ENCODE data around the gene ARL14EPL.
A peak's percentile ranks its signal among the peaks of the same experiment; 100 is the strongest.
"Not testable (repeated sequence)": the region's sequence is repeated elsewhere in the genome, so short reads cannot be mapped to it uniquely, and the experiment has no call there.

ARL14EPL gene

DNA sequence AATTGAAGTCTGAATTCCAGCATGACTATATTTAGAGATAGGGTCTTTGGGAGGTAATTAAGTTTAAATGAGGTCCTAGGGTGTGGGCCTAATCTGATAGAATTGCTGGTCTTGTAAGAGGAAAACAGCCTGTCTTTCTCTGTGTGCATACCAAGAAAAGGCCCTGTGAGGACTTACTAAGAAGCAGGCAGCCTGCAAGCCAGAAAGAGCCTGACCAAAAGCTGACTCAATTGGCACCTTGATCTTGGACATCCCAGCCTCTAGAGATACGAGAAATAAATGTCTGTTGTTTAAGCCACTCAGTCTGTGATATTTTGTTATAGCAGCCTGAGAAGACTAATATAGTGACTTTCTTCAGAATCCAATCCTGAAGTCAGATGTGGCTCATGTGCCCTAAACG, 14.6 kb downstream of the ARL14EPL start:
- DNase-seq (ENCODE audit: low read depth in 2 of 2), result no peak

DNA sequence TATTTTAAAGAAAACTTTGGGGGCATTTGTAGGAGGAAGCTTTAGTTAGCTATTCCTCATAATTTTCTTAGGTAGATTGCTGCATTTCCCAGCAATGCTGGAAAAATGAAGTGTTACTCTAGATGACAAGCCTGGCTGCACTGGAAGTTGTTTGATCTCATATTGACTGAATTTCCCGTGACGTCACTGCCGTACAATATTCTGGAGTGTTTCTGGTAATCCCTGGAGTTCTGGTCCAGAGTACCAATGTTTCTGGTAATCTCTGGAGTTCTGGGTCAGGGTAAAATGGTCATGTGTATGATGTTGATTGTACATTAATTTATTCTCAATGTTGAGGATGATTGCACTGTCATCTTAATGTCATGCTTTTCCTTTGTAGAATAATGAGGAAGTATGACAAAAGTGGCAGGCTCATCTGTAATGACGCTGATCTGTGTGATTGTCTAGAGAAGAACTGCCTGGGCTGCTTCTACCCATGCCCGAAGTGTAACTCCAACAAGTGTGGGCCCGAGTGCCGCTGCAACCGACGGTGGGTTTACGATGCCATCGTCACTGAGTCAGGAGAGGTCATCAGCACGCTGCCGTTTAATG, 26.2 kb downstream of the ARL14EPL start:
- DNase-seq (ENCODE audit: low read depth in 2 of 2), result no peak

DNA sequence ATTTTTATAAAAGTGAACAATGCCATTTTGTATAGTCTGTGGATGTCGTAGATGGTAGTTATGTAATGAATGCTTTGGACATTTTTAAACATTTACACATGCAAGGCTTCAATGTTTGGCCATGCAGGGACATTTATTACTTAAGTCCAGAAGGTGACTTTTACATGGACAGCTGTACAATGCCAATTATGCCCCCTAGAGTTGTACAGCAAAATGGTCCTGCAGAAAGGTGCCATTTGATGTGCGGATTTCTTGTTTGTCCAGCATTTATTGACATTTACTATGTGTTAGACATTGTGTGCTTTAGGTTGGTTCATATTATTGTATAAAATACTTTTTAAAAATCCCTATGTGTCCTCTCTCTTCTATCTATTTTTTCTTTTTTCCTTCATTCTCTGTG, 30.1 kb downstream of the ARL14EPL start:
- no peak for DNase-seq (ENCODE audit: low read depth in 2 of 2)

DNA sequence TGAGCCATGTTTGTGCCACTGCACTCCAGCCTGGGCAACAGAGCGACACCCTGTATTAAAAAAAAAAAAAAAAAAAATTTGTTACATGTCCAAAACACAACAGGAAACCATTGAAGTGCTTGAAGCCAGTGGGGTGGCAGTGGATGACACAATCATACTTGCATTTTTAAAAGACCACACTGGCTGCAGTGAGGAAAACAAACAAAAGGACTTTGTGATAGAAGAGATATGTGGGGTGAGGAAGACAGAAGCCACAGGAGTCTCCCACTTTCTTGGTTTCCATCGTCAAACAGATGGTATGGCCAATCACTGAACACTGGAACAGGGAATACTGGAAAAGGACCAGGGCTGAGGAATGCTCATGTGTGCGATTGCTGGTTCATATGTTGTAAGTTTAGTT, 31.7 kb downstream of the ARL14EPL start:
- DNase-seq (ENCODE audit: low read depth in 2 of 2), result no peak

DNA sequence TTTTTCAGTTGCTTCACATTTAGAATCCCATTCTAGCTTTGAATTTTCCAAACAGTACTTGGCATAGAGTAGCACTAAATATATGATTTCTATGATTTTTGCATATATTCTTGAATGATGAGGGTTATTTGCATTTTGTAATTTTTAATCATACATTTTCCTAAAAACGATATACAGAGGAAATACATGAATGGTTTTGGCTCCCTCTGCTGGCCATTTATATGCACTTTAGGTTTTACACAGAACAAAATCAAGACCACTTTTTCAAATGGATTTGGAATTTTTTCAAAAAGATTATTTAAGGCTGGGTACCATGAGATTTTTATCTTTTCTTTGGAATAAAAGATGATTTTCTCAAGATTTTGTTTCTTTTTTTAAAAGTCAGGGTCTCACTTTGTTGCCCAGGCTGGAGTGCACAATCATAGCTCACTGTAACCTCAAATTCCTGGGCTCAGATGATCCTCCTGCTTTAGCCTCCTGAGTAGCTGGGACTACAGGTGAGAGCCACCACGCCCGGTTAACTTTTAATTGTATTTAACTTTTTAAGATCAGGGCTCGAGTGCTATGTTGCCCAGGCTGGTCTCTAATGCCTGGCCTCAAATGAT, 35.9 kb downstream of the ARL14EPL start:
- no peak for DNase-seq (ENCODE audit: low read depth in 2 of 2)

DNA sequence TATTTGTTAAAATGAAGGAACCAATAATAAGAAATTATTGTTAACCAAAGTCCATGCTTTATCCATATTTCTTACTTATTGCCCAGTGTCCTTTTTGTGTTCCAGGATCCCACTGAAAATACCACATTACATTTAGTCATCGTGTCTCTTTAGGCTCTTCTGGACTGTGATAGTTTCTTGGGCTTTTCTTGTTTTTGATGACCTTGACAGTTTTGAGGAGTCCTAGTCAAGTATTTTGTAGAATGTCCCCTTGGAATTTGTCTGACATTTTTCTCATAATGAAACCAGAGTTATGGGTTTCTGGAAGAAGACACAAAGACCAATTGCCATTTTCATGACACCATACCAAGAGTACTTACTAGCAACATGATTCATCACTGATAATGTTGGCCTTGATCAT, 38.9 kb downstream of the ARL14EPL start:
- no peak for DNase-seq (ENCODE audit: low read depth in 2 of 2)

DNA sequence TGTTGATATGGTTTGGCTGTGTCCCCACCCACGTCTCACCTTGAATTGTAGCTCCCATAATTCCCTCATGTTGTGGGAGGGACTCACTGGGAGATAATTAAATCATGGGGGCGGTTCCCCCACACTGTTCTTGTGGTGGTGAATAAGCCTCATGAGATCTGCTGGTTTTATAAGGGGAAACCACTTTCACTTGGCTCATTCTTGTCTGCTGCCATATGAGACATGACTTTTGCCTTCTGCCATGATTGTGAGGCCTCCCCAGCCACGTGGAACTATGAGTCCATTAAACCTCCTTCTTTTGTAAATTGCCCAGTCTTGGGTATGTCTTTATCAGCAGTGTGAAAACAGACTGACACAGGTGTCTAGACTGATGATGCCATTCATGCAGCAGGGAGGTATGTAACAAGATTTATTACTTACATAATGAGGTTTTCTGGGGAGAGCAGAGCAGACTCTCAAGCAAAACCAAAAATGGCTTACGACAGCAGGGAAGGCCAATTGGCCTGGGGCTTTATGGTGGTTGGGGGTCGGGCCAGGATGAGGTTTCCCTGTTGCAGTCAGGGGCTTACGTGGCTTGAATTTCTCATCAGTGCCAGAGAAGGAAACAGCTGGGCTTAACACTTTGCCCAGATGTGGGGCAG, 43.0 kb downstream of the ARL14EPL start:
- no peak for DNase-seq (ENCODE audit: low read depth in 2 of 2)

DNA sequence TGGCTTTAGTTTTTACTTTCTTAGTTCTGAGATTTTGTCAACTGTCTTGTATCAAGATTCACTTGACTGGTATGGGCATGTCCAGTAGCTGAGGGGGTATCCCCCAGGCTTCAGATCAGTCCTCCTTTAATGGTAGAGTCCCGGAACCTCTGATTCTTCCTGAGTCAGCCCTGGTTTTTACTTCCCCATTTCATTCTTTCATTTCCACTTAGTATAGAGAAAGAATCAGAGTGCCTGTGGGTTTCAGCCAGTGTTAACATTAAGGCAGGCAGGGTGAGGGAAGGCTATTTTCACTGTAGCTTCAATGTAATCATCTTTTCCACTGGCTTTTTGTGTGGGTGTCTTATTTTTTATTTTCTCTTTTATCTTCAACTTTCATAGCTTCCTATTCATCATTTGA, 44.2 kb downstream of the ARL14EPL start:
- DNase-seq (ENCODE audit: low read depth in 2 of 2), result no peak

DNA sequence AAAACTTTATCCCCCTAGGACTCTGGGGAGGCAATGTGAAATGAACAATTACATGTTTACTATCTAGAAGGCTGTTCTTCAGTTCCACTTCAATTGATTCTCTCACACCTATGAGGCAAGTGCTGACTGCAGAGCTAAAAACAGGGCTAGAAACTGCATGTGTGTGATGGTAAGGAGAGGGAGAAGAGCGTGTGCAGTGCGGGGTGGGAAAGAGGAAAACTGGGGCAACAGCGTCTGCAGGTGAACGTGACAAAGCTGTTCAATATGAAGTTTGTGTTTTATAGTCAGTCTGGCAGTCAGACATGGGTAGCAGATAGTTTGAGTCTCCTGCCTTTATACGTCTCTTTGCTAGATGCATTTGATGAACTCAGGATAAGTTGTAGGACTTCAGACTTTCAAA, 45.9 kb downstream of the ARL14EPL start:
- no peak for DNase-seq (ENCODE audit: low read depth in 2 of 2)

DNA sequence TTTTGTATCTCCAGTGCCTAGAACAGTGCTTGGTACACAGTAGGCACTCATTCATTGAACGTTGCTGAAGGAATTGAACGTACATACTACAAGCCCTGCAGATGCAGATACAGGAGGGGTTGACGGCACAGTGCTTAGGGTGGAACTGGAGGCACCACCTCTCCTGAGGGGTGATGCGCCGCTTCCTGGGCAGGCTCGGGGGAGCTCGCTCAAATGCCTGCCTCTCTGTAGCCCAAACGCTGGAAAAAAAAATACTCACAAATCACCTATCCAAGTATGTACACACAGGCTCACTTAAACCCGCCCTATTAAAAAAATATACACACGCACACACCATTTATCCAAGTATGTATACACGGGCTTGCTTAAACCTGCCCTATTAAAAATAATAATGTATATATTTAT, 52.0 kb downstream of the ARL14EPL start:
- no peak for DNase-seq (ENCODE audit: low read depth in 2 of 2)

DNA sequence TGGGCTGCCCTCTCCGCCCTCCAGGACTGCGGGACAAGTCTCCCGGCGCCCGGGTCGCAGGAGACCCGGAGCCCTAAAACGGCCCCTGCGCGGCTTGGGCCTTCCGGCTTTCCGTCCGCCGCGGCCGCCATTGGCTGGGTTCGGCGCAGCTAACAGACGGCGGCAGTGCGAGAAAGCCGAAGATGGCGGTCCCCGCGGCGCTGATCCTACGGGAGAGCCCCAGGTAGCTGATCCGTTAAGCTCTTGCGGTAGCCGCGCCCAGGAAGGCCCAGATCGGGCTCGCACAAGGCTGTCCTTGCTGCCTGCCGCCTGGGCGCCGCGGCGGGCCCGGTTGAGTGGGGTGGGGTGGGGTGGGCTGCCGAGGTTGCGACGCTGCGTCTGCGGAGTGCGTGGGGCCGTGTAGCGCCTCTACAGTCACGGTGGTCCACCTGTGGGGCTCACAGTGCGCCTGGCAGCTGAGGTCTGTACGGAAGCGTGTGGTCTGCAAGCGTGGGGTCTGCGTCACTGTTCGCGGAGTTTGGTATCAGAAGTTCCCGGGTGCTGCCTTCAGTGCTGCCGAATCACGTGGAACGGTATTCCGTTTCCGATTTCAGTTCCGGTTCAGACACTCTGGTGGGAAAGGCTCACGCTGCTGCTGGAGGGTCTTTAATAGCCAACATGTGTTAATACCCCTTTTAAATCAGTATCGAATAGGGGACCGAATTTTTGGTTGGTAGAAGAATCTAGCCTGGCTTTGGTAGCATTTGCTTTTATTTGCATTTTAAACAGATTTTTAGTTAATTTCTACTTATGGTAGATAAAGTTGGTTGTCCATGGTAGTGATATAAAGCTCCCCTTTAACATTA, 52.8 kb downstream of the ARL14EPL start, which contains the start of gene COMMD10:
TSS of gene COMMD10 (plus strand) at position 155 of the 845 bp plus-strand sequence.
- DNase-seq (ENCODE audit: low read depth in 2 of 2), result peak; percentile 32 to 44

DNA sequence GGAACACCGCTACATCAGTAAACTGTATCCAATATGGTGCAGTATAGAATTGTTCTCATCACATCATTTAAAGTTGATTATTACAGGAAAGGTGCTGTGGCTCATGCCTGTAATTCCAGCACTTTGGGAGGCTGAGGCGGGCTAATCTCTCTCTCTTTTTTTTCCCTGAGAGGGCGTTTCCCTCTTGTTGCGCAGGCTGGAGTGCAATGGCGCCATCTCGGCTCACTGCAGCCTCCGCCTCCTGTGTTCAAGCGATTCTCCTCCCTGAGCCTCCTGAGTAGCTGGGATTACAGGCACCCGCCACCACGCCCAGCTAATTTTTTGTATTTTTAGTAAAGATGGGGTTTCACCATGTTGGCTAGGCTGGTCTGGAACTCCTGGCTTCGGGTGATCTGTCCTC, 54.0 kb downstream of the ARL14EPL start:
- DNase-seq (ENCODE audit: low read depth in 2 of 2), result not testable (repeated sequence)

DNA sequence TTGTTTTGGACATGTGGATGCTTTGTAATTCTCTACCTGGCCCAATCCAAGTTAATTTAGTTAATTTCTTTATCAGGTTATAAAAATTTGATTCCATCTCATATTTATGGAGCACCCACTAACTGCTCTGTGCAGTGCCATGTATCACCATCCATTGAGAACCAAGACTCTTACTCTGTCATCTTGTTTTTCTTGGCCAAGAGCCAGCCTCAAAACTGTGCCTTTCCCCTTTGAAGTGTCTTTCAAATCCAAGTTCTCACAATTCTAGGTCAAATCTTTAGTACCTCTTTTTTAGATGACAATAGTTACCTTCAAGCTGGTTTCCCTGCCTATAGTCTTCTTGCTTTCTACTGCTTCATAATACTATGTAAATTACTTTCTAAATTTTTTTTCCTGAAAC, 55.8 kb downstream of the ARL14EPL start:
- no peak for DNase-seq (ENCODE audit: low read depth in 2 of 2)

DNA sequence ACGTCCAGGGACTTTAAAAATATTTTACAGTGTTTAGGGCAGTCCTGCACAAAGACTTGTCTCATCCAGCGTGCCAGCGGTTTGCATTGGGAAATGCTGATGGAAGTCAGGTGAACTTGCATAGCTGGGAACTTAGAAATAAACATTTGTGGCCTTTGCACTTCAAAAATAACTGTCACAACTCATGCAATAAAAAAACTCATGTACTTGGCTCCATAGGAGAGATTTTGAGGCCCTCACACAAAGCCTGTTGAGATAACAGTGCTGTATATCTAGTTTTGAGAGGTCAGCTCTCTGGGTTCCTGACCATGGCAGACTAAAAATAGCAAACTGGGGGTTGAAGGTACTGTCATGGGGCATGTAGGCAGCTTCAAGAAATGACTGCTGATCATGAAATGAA, 58.0 kb downstream of the ARL14EPL start:
- no peak for DNase-seq (ENCODE audit: low read depth in 2 of 2)

DNA sequence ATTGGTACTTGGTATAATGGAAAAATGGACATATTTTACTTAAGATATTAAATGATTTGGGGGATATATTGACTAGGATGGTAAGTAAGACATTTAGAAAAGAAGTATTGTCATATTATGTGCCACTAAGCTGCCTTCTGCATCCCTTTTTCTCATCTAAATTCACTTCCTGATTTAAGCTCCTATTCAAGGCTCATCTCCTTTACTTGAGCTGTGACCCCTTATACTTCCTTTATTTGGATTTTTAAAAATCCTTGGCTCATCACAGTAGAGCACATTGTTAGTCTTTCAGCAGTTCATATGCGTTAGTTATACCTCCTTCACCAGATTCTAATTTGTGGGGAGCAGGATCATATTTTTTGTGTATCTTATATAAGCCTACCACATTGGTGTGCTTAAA, 59.1 kb downstream of the ARL14EPL start:
- no peak for DNase-seq (ENCODE audit: low read depth in 2 of 2)

DNA sequence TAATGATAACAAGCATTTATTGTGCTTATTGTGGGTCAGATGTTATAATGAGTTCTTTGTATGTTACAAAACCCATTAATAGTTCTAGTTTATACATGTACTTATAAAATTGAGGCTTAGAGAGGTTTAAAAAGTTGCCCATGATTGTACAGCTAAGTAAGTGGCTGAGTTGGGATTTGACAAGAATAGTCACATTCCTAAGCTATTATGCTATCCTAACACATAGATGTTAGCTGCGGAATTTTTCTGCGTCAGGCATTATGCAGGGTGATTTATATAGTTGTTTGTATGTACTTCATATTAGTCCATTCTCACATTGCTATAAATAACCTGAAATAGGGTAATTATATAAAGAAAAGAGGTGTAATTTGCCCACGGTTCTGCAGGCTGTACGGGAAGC, 65.0 kb downstream of the ARL14EPL start:
- DNase-seq (ENCODE audit: low read depth in 2 of 2), result no peak

DNA sequence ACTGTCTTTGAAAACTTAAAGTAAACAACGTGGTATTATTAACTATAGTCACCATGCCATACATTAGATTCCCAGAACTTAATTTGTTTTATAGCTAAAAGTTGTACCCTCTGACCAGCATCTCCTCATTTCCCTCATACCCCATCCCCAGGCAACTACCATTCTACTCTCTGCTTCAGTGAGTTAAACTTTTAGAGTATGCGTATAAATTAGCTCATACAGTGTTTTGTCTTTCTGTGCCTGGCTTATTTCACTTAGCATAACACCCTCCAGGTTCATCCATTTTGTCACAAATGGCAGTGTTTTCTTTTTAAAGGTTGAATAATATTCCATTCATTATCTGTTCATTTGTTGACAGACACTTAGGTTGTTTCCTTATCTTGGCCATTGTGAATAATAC, 66.7 kb downstream of the ARL14EPL start:
- DNase-seq (ENCODE audit: low read depth in 2 of 2), result no peak

DNA sequence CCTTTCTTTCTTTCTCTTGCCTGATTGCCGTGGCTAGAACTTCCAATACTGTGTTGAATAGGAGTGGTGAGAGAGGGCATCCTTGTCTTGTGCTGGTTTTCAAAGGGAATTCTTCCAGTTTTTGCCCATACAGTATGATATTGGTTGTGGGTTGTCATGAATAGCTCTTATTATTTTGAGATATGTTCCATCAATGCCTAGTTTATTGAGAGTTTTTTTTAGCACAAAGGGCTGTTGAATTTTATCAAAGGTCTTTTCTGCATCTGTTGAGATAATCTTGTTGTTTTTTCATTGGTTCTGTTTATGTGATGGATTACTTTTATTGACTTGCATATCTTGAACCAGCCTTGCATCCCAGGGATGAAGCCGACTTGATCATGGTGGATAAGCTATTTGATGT, 72.7 kb downstream of the ARL14EPL start:
- DNase-seq (ENCODE audit: low read depth in 2 of 2), result not testable (repeated sequence)

Measured in stimulated activated CD4-positive, alpha-beta T cell treated with anti-CD3 and anti-CD28 coated beads, Interleukin-1b, Interleukin-23, amount 100 ng/mL, for 1 hour (primary cell).